Mesendoderm (in vitro differentiated cells): Measurements from ENCODE around the gene ERC1.
"Not testable (repeated sequence)": the region's sequence is repeated elsewhere in the genome, so short reads cannot be mapped to it uniquely, and the experiment has no call there.

Experiments used
- DNase-seq: peaks from one replicate; pipeline ENCODE4 v3.0.0; 2013
- H2AK5ac ChIP-seq: 2 replicates; pipeline ENCODE4 v1.6.1; 2013; ENCODE audit warnings: low read length, inconsistent platforms
- H2BK120ac ChIP-seq: 2 replicates; pipeline ENCODE4 v1.6.1; 2013; ENCODE audit warnings: low read depth, mild to moderate bottlenecking, low read length, moderate library complexity, mixed read lengths
- H2BK15ac ChIP-seq: replicated peaks from 2 replicates; pipeline ENCODE4 v1.6.1; 2013; ENCODE audit warnings: low read depth, mild to moderate bottlenecking, moderate library complexity
- H2BK5ac ChIP-seq: 2 replicates; pipeline ENCODE4 v1.6.1; 2013; ENCODE audit warnings: low read length, inconsistent platforms
- H3K18ac ChIP-seq: 2 replicates; pipeline ENCODE4 v1.6.1; 2013; ENCODE audit warnings: mild to moderate bottlenecking, low read length, mixed read lengths
- H3K23ac ChIP-seq: one replicate; pipeline ENCODE4 v1.6.1; 2013; ENCODE audit warnings: low read length
- H3K27ac ChIP-seq: 2 replicates; pipeline ENCODE4 v1.5.1; 2013; ENCODE audit warnings: low read depth, mild to moderate bottlenecking, inconsistent platforms, low read length, moderate library complexity
- H3K27me3 ChIP-seq: 2 replicates; pipeline ENCODE4 v1.6.1; 2013; ENCODE audit warnings: low read length, control low read depth, mild to moderate bottlenecking, inconsistent platforms; ENCODE audit not compliant: insufficient read depth, poor library complexity
- H3K36me3 ChIP-seq: 2 replicates; pipeline ENCODE4 v1.6.1; 2013; ENCODE audit warnings: low read length, inconsistent platforms; ENCODE audit not compliant: control insufficient read depth, insufficient read depth
- H3K4ac ChIP-seq: one replicate; pipeline ENCODE4 v1.6.1; 2013; ENCODE audit warnings: low read depth, mild to moderate bottlenecking, low read length, moderate library complexity
- H3K4me1 ChIP-seq: 2 replicates; pipeline ENCODE4 v1.6.1; 2013; ENCODE audit warnings: low read depth, low read length, inconsistent platforms; ENCODE audit not compliant: control insufficient read depth
- H3K4me2 ChIP-seq: 2 replicates; pipeline ENCODE4 v1.6.1; 2013; ENCODE audit warnings: low read length
- H3K4me3 ChIP-seq: 2 replicates; pipeline ENCODE4 v1.5.1; 2013; ENCODE audit warnings: mild to moderate bottlenecking, low read length
- H3K56ac ChIP-seq: one replicate; pipeline ENCODE4 v1.6.1; 2013; ENCODE audit warnings: low read length
- H3K79me1 ChIP-seq: 2 replicates; pipeline ENCODE4 v1.6.1; 2013; ENCODE audit warnings: low read length, inconsistent platforms
- H3K79me2 ChIP-seq: 2 replicates; pipeline ENCODE4 v1.6.1; 2013; ENCODE audit warnings: mild to moderate bottlenecking, low read length; ENCODE audit not compliant: control insufficient read depth, insufficient read depth
- H3K9ac ChIP-seq: 2 replicates; pipeline ENCODE4 v1.6.1; 2013; ENCODE audit warnings: low read length, inconsistent platforms
- H4K5ac ChIP-seq: one replicate; pipeline ENCODE4 v1.6.1; 2013; ENCODE audit warnings: low read length
- H4K8ac ChIP-seq: one replicate; pipeline ENCODE4 v1.6.1; 2013; ENCODE audit warnings: low read depth, mild to moderate bottlenecking, control low read depth, low read length, moderate library complexity
- WGBS: extraction: QIAGEN DNeasy Blood & Tissue Kit; methylation state at CpG from one replicate; pipeline ENCODE4 v1.1.7; 2013; ENCODE audit warnings: low lambda C conversion rate, missing lambda C conversion rate; ENCODE audit not compliant: insufficient coverage; ENCODE audit errors: extremely low coverage; 5-methylcytosine and 5-hydroxymethylcytosine counted together

The ERC1 gene

GRCh38 chr12:1189163-1189562 is 198.1 kb downstream of the ERC1 start:
- H3K56ac ChIP-seq = no peak overlapping the region
- H3K4me2 ChIP-seq = no peak overlapping the region
- H3K4me3 ChIP-seq = no peak overlapping the region
- no peak overlapping the region for H2BK120ac ChIP-seq
- H4K8ac ChIP-seq = no peak overlapping the region
- no peak overlapping the region for H2AK5ac ChIP-seq
- H3K23ac ChIP-seq = no peak overlapping the region
- no peak overlapping the region for H3K4ac ChIP-seq
- H3K36me3 ChIP-seq = no peaks in the 10 kb centered on the region
- H3K79me1 ChIP-seq = no peaks in the 10 kb centered on the region
- no peaks in the 10 kb centered on the region for H3K27me3 ChIP-seq
- H3K9ac ChIP-seq = no peak overlapping the region
- no CpG with 5 or more reads among the region's 4 CpGs for WGBS
- H2BK15ac ChIP-seq = no peak overlapping the region
- H3K79me2 ChIP-seq = no peaks in the 10 kb centered on the region
- H3K18ac ChIP-seq = no peak overlapping the region
- no peak overlapping the region for H3K27ac ChIP-seq
- DNase-seq = peak; percentile 6
- H4K5ac ChIP-seq = no peak overlapping the region
- H2BK5ac ChIP-seq = no peak overlapping the region
- H3K4me1 ChIP-seq = no peaks in the 10 kb centered on the region

DNA sequence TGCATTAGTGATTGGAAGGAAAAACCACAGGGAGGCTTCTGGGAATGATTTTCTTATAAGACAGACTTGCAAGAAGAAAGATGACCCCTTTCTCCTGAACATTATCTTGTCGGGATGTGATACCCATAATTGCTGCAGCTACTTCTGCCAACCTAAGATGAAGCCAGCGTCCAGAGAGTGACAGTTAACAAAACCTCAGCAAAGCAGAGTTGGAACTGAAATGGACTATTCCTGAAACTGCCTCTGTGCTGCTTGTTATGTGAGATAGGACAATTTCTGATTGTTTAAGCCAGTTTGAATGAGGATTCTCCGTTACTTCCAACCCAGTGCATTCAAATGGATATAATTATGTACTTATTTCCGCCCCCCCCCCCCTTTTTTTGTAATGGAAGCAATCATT is 204.5 kb downstream of the ERC1 start:
- H2BK15ac ChIP-seq = no peak overlapping the region
- H3K79me1 ChIP-seq = no peaks in the 10 kb centered on the region
- H3K36me3 ChIP-seq = no peaks in the 10 kb centered on the region
- no peak overlapping the region for H3K9ac ChIP-seq
- no peaks in the 10 kb centered on the region for H3K27me3 ChIP-seq
- H4K8ac ChIP-seq = no peak overlapping the region
- H3K4ac ChIP-seq = no peak overlapping the region
- no peak overlapping the region for H4K5ac ChIP-seq
- WGBS = no CpG with 5 or more reads among the region's 4 CpGs
- H2BK5ac ChIP-seq = no peak overlapping the region
- H3K56ac ChIP-seq = no peak overlapping the region
- no peak for DNase-seq
- no peak overlapping the region for H3K18ac ChIP-seq
- H3K4me3 ChIP-seq = no peak overlapping the region
- H2AK5ac ChIP-seq = no peak overlapping the region
- no peak overlapping the region for H3K27ac ChIP-seq
- no peak overlapping the region for H2BK120ac ChIP-seq
- H3K79me2 ChIP-seq = no peaks in the 10 kb centered on the region
- no peak overlapping the region for H3K23ac ChIP-seq
- no peaks in the 10 kb centered on the region for H3K4me1 ChIP-seq
- no peak overlapping the region for H3K4me2 ChIP-seq

DNA sequence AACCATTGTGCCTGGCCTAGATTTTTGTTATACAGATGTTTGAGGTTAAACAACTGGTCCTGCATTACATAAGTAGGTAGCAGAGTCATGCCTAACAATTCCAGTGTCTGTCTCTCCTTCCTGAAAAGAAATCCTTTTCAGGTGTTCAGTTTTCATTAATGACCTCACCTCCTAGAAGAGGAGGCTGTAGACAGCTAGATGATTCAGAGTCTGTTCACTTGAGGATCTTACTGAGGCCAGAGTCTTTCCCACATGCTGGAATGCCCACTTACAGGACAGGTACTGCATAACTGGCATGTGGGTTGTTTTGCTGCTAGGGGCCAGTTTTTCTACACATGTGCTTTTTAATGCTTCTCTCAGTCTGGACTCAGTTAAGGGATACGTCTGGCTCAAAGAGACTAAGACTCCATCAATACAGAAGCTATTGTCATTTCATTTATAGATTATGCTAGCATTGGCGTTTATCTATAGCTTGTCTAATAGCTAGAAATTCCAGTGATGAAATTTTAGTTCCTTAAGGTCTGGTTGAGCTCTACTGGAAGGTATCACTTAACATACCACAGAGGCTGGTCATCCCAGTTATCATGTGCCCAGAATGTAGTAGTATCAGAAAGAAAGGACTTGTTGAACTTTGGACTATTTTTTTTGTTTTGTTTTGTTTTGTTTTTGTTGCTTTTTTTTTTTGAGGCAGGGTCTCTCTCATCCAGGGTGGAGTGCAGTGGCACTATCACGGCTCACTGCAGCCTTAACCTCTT is 206.4 kb downstream of the ERC1 start:
- Histone ChIP-seq H3K79me2 (no peaks in the 10 kb centered on the region), H3K23ac (no peak overlapping the region), H3K4ac (no peak overlapping the region), H3K27me3 (no peaks in the 10 kb centered on the region), H3K36me3 (no peaks in the 10 kb centered on the region), H2BK5ac (no peak overlapping the region), H3K4me3 (no peak overlapping the region), H3K27ac (no peak overlapping the region), H3K9ac (no peak overlapping the region), H3K4me2 (no peak overlapping the region), H4K8ac (no peak overlapping the region), H3K4me1 (no peaks in the 10 kb centered on the region), H2BK120ac (no peak overlapping the region), H2BK15ac (no peak overlapping the region), H4K5ac (no peak overlapping the region), H3K79me1 (no peaks in the 10 kb centered on the region), H3K18ac (no peak overlapping the region), H3K56ac (no peak overlapping the region), H2AK5ac (no peak overlapping the region)
- WGBS = no CpG with 5 or more reads among the region's 3 CpGs
- DNase-seq = no peak

DNA sequence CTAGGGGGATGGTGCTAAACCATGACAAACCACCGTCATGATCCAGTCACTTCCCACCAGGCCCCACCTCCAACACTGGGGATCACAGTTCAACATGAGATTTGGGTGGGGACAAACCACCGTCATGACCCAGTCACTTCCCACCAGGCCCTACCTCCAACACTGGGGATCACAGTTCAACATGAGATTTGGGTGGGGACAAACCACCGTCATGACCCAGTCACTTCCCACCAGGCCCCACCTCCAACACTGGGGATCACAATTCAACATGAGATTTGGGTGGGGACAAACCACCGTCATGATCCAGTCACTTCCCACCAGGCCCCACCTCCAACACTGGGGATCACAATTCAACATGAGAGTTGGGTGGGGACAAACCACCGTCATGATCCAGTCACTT is 207.8 kb downstream of the ERC1 start:
- DNase-seq = not testable (repeated sequence)

GRCh38 chr12:1199700-1200099 is 208.7 kb downstream of the ERC1 start:
- no peak for DNase-seq
- no peak overlapping the region for H3K4me2 ChIP-seq
- no peak overlapping the region for H2BK5ac ChIP-seq
- H3K18ac ChIP-seq = no peak overlapping the region
- H2BK15ac ChIP-seq = no peak overlapping the region
- no peak overlapping the region for H3K9ac ChIP-seq
- no peaks in the 10 kb centered on the region for H3K4me1 ChIP-seq
- no peak overlapping the region for H3K56ac ChIP-seq
- no peak overlapping the region for H3K27ac ChIP-seq
- no peak overlapping the region for H4K8ac ChIP-seq
- no peak overlapping the region for H4K5ac ChIP-seq
- no peaks in the 10 kb centered on the region for H3K79me2 ChIP-seq
- no peak overlapping the region for H3K23ac ChIP-seq
- H3K27me3 ChIP-seq = no peaks in the 10 kb centered on the region
- no peaks in the 10 kb centered on the region for H3K79me1 ChIP-seq
- no peak overlapping the region for H2BK120ac ChIP-seq
- no peaks in the 10 kb centered on the region for H3K36me3 ChIP-seq
- H2AK5ac ChIP-seq = no peak overlapping the region
- no peak overlapping the region for H3K4ac ChIP-seq
- H3K4me3 ChIP-seq = no peak overlapping the region

More for the DNA sequence above, 207.8 kb downstream of the ERC1 start:
- H3K79me1 ChIP-seq, H3K56ac ChIP-seq, H3K9ac ChIP-seq, H2BK120ac ChIP-seq, H2BK5ac ChIP-seq, H4K8ac ChIP-seq, H3K4me2 ChIP-seq, H3K27ac ChIP-seq, H3K23ac ChIP-seq, H3K4me3 ChIP-seq, H3K4me1 ChIP-seq, H2BK15ac ChIP-seq, H3K4ac ChIP-seq, H3K79me2 ChIP-seq, H2AK5ac ChIP-seq, H4K5ac ChIP-seq, H3K36me3 ChIP-seq, H3K27me3 ChIP-seq, H3K18ac ChIP-seq: not testable (repeated sequence)
- no CpG with 5 or more reads among the region's 5 CpGs for WGBS

- Histone ChIP-seq H3K27ac (no peak overlapping the region), H3K36me3 (no peaks in the 10 kb centered on the region), H3K4me1 (no peaks in the 10 kb centered on the region), H3K9ac (no peak overlapping the region), H3K56ac (no peak overlapping the region), H2BK15ac (no peak overlapping the region), H3K27me3 (no peaks in the 10 kb centered on the region), H4K5ac (no peak overlapping the region), H3K4ac (no peak overlapping the region), H3K18ac (no peak overlapping the region), H3K79me2 (no peaks in the 10 kb centered on the region), H3K79me1 (no peaks in the 10 kb centered on the region), H2AK5ac (no peak overlapping the region), H3K4me2 (no peak overlapping the region), H3K4me3 (no peak overlapping the region), H4K8ac (no peak overlapping the region), H2BK5ac (no peak overlapping the region), H3K23ac (no peak overlapping the region), H2BK120ac (no peak overlapping the region)
- DNase-seq = no peak
- no CpG with 5 or more reads among the region's 2 CpGs for WGBS
Observed at GRCh38 chr12:1201030-1201429, 210.0 kb downstream of the ERC1 start.
